Pancreas (tissue), 10 donors: ENCODE data around the gene CFAP210. TPM values are rescaled to one million over a fixed set of nuclear protein-coding genes. Genes with fewer than 3 reads are reported as not detected.

ENCODE experiments used
- ATAC-seq, 4 donors: fragments of 200-7000 bp; cut with Tn5 transposase; one replicate each; pipeline versions ENCODE4 v1.8.0 to v1.9.1; 2020; ENCODE audit warnings: mild to moderate bottlenecking in 4 of 4, moderate library complexity in 4 of 4
- DNase-seq, 6 donors: peaks; one replicate each; pipeline ENCODE4 v3.0.0-alpha.2; 2020
- FAIRE-seq: peaks from 2 replicates; lab custom pipeline; 2012; peaks lifted over from hg19 to GRCh38; lab: Jason Lieb, UNC
- H3K27ac ChIP-seq, 4 donors: fragments of 200-600 bp; sonication (generic); 1 replicate in 3 of 4; 2 replicates in 1 of 4; pipeline versions ENCODE4 v1.5.0 to v1.8.0; 2020
- H3K27me3 ChIP-seq, 4 donors: fragments of 200-600 bp; one replicate each; pipeline ENCODE4 v1.8.0; 2021
- H3K36me3 ChIP-seq, 3 donors: fragments of 200-600 bp; sonication (generic) in 1 of 3; one replicate each; pipeline versions ENCODE4 v1.5.0 to v1.8.0; 2020 to 2021
- H3K4me1 ChIP-seq, 3 donors: fragments of 200-600 bp; one replicate each; pipeline ENCODE4 v1.8.0; 2021
- H3K4me3 ChIP-seq, 4 donors: fragments of 200-600 bp; sonication (generic) in 2 of 4; one replicate each; pipeline versions ENCODE4 v1.5.0 to v1.8.0; 2020 to 2021
- H3K9me3 ChIP-seq, 4 donors: fragments of 200-600 bp; one replicate each; pipeline ENCODE4 v1.8.0; 2021
- WGBS, 2 donors: extraction: QIAGEN DNeasy Blood & Tissue Kit; methylation state at CpG; one replicate each; pipeline ENCODE4 v1.1.7; 2013; 5-methylcytosine and 5-hydroxymethylcytosine counted together
- intact Hi-C, 3 donors: fragments of 100-400 bp; cut with DNase I; formaldehyde crosslinking; loops; one replicate each; pipeline versions ENCODE4 v1.11.1 to v1.14.2; 2022
- polyA plus RNA-seq, 2 donors: library from polyadenylated mRNA; stranded (reverse); fragments of 200-250 nt; gene quantifications; one replicate each; pipeline ENCODE4 v1.2.3, GENCODE V29; 2013
- total RNA-seq, 6 donors: library from RNA; stranded (reverse); fragmentation: NEBNext Ultra II Directional in 4 of 6; extraction: Animal tissue kit (Norgen Biotek cat#: 25700) in 4 of 6; gene quantifications; one replicate each; pipeline versions ENCODE4 v1.2.1 to v1.2.4, GENCODE V29; 2021 to 2023
- TF ChIP-seq, protein P1 (sequence below), 4 donors: fragments of 200-600 bp; sonication (generic) in 3 of 4; IDR thresholded peaks; one replicate each; pipeline versions ENCODE4 v1.5.0 to v1.8.0; 2021; ENCODE audit warnings: antibody characterized with exemption in 4 of 4
- donor health status: healthy with polysubstance abuse.
- donor health status: DM: no; HTN: no; CAD: no; lungs with moderate emphysema.
- donor health status: DM: no; HTN: no; CAD: no.
- donor health status: control.
- donor health status: control.
- donor health status: Bipolar disorder and iron deficiency.
- donor health status: DM: yes; HTN: yes; CAD: no.
- donor health status: DM: no; HTN: no; CAD: no.
- donor health status: DM: no; HTN: no; CAD: no.
- donor health status: DM: yes; HTN: yes; CAD: no.

The CFAP210 gene
- total and polyA plus RNA-seq, 8 donors, result 0.09 to 0.73 (median 0.21) TPM; not detected in 2

DNA sequence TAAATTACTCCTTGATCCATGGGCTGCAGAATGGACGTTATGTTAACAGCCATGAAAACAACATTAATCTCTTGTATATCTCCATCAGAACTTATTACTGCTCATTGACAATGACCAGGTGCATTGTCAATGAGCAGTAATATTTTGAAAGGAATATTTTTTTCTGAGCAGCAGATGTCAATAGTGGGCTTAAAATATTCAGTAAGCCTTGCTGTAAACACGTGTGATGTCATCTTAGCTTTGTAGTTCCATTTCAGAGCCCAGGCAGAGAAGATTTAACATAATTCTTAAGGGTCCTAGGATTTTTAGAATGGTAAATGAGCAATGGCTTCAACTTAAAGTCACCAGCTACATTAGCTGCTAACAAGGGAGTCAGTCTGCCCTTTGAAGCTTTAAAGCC lies 26.6 kb downstream of the CFAP210 start:
- intact Hi-C loops, result no loop called here
- TF ChIP-seq, protein P1, sequence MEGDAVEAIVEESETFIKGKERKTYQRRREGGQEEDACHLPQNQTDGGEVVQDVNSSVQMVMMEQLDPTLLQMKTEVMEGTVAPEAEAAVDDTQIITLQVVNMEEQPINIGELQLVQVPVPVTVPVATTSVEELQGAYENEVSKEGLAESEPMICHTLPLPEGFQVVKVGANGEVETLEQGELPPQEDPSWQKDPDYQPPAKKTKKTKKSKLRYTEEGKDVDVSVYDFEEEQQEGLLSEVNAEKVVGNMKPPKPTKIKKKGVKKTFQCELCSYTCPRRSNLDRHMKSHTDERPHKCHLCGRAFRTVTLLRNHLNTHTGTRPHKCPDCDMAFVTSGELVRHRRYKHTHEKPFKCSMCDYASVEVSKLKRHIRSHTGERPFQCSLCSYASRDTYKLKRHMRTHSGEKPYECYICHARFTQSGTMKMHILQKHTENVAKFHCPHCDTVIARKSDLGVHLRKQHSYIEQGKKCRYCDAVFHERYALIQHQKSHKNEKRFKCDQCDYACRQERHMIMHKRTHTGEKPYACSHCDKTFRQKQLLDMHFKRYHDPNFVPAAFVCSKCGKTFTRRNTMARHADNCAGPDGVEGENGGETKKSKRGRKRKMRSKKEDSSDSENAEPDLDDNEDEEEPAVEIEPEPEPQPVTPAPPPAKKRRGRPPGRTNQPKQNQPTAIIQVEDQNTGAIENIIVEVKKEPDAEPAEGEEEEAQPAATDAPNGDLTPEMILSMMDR (IDR thresholded peaks at IDR 0.05), result no peak
- 32 to 42% methylated on average over 2 of the region's 2 CpGs for WGBS, 2 donors

DNA sequence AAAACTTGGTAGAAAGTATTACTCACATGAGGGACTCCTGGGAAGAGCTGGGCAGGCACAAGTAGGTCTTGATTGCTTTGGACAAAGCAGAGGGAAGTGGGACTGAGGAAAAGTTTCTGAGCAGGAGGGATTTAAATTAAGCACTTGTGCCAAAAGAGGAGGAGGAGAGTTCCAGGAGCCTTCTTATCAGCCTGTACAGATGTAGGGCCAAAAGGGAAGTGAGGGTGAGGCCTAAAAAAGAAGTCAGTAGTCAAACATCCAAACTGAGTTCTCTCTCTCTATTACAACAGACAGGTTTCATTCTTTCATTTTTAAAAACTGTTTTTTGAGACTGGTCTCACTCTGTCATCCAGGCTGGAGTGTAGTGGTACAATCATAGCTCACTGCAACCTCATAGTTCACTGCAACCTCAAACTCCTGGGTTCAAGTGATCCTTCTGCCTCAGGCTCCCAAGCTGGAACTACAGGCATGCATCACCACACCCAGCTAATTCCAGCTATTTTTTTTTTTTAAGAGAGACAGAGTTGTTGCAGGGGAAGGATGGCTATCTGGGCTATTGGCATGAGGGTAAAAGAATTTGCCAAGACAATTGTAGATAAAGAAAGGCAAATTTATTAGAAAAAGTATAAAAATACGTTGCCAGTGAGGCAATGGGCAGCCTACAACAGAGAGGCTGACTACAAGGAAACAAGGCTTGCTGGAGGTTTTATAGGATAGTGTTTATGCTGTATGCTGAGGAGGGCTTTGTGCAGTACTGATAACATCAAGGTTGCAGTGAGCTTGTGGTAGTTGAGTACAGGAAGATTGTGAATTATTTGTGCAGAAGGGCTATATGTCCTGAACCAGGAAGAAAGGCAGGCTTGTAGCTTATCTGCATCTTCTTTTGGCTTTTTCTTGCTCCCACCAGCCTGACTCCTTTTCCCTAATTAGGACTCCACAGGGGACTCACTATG lies 29.0 kb downstream of the CFAP210 start:
- FAIRE-seq (no peak), DNase-seq (no peak), ATAC-seq (no peak)
- Histone ChIP-seq H3K27me3 (no peaks in the 10 kb centered on the region), H3K4me3 (no peak overlapping the region), H3K27ac (no peak overlapping the region), H3K9me3 (no peaks in the 10 kb centered on the region), H3K4me1 (no peaks in the 10 kb centered on the region), H3K36me3 (no peaks in the 10 kb centered on the region)
- WGBS, 2 donors, result 67 to 71% methylated on average over 1 of the region's 1 CpG
- intact Hi-C loops, result no loop called here
- TF ChIP-seq, protein P1 (IDR thresholded peaks at IDR 0.05), result no peak

More for the DNA sequence above, 26.6 kb downstream of the CFAP210 start:
- no peak overlapping the region for H3K4me3 ChIP-seq
- no peak for ATAC-seq
- FAIRE-seq, result no peak
- no peaks in the 10 kb centered on the region for H3K4me1 ChIP-seq
- H3K27ac ChIP-seq, result no peak overlapping the region
- no peaks in the 10 kb centered on the region for H3K9me3 ChIP-seq
- no peak for DNase-seq
- no peaks in the 10 kb centered on the region for H3K36me3 ChIP-seq
- no peaks in the 10 kb centered on the region for H3K27me3 ChIP-seq

DNA sequence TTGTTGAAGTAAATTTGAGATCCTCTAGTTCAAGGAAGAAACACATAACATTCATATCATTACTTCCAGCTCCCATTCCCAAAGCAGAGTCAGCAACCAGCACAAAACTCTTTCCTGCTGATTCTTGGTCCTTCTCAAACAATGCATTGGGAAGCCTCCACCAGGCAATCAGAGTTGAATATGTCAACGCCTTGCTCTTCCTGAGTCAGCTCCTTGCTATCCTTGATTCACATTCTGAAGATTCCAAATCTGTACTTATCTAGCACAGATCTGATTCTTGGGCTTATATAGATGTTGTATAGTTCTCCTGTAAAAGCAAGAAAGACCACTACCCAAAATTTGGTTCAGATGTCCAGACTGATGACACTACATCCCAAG lies 29.6 kb downstream of the CFAP210 start:
- H3K27ac ChIP-seq, result no peak overlapping the region
- 90 to 94% methylated on average over 1 of the region's 1 CpG for WGBS, 2 donors
- no peak overlapping the region for H3K4me3 ChIP-seq
- H3K9me3 ChIP-seq, result no peaks in the 10 kb centered on the region
- TF ChIP-seq, protein P1 (IDR thresholded peaks at IDR 0.05), result no peak
- H3K27me3 ChIP-seq, result no peaks in the 10 kb centered on the region
- no peaks in the 10 kb centered on the region for H3K36me3 ChIP-seq
- no peak for FAIRE-seq
- DNase-seq, result no peak
- H3K4me1 ChIP-seq, result no peaks in the 10 kb centered on the region
- intact Hi-C loops, result no loop called here
- ATAC-seq, result no peak

DNA sequence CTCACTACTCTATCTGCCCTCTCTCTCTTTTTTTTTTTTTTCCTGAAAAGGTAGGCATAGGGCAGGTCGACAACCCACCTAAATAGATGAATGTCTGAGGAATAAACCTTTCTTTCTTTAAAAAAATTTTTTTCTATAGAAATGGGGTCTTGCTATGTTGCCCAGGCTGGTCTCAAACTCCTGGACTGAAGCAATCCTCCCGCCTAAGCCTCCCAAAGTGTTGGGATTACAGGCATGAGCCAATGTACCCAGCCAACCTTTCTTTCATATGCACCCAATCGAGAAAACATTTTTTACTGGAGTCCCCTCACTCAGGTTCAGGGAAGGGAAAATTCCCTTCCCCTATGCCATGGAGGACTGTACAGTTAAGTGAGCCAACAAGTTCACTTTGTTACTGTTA lies 31.0 kb downstream of the CFAP210 start:
- H3K27me3 ChIP-seq, result no peaks in the 10 kb centered on the region
- no peaks in the 10 kb centered on the region for H3K36me3 ChIP-seq
- H3K9me3 ChIP-seq, result no peaks in the 10 kb centered on the region
- H3K4me3 ChIP-seq, result no peak overlapping the region
- H3K4me1 ChIP-seq, result no peaks in the 10 kb centered on the region
- ATAC-seq, result no peak
- 82 to 98% methylated on average over 3 of the region's 3 CpGs for WGBS, 2 donors
- DNase-seq, result no peak
- no peak for FAIRE-seq
- H3K27ac ChIP-seq, result no peak overlapping the region
- TF ChIP-seq, protein P1 (IDR thresholded peaks at IDR 0.05), result no peak
- intact Hi-C loops, result no loop called here

DNA sequence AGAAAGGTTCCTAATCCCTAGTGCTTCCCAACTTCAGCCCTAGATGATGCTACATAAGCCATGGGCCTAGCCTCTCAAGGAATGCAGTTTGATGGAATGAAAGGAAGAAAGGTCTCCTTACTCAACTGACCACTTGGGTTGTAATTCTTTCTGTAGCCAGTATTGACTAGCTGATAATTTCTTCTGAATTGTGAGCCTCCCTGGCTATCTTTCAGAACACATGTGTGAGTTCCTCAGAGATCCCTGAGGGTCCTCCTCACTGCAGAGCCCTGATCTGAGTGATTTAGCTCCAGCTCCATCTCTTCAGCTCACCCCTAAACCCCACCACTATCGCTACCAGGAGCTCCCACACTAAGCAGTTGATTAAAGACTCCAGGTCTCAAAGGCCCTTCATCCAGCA lies 31.5 kb downstream of the CFAP210 start:
- WGBS, 2 donors, result 88 to 100% methylated on average over 1 of the region's 1 CpG
- Histone ChIP-seq H3K36me3 (no peaks in the 10 kb centered on the region), H3K27ac (no peak overlapping the region), H3K4me1 (no peaks in the 10 kb centered on the region), H3K9me3 (no peaks in the 10 kb centered on the region), H3K27me3 (no peaks in the 10 kb centered on the region), H3K4me3 (no peak overlapping the region)
- no peak for FAIRE-seq
- ATAC-seq, result no peak
- TF ChIP-seq, protein P1 (IDR thresholded peaks at IDR 0.05), result no peak
- no peak for DNase-seq
- intact Hi-C loops, result no loop called here
